ENCODE data around the gene SDHAF2.

SDHAF2 gene

GRCh38 chr11:61480261-61480993 lies 50.5 kb downstream of the SDHAF2 start:
- Histone ChIP-seq H3K27me3 (ENCODE audit: insufficient read depth, low read depth) (peaks cover 52% of the 10 kb centered on the region), H4K20me1 (ENCODE audit: insufficient read depth) (no peaks in the 10 kb centered on the region), H3K4me3 (IDR thresholded peaks at IDR 0.05; ENCODE audit: insufficient read depth, low read depth, low read length) (no peak overlapping the region), H3K9ac (no peak overlapping the region), H3K79me2 (ENCODE audit: insufficient read depth, low read depth) (no peaks in the 10 kb centered on the region), H3K4me1 (ENCODE audit: low read depth, poor library complexity, severe bottlenecking) (no peaks in the 10 kb centered on the region), H3K36me3 (ENCODE audit: insufficient read depth) (no peaks in the 10 kb centered on the region), H2AFZ (ENCODE audit: low read depth) (no peak overlapping the region), H3K4me2 (no peak overlapping the region), H3K27ac (no peak overlapping the region)
- TF ChIP-seq CTCF (conservative IDR thresholded peaks at IDR 0.05; ENCODE audit: low read depth, low read length): no peak

GRCh38 chr11:61480994-61481335 lies 51.0 kb downstream of the SDHAF2 start:
- Histone ChIP-seq H3K27ac (no peak overlapping the region), H3K36me3 (ENCODE audit: insufficient read depth) (no peaks in the 10 kb centered on the region), H3K4me2 (no peak overlapping the region), H2AFZ (ENCODE audit: low read depth) (no peak overlapping the region), H3K4me1 (ENCODE audit: low read depth, poor library complexity, severe bottlenecking) (no peaks in the 10 kb centered on the region), H3K79me2 (ENCODE audit: insufficient read depth, low read depth) (no peaks in the 10 kb centered on the region), H4K20me1 (ENCODE audit: insufficient read depth) (no peaks in the 10 kb centered on the region), H3K4me3 (IDR thresholded peaks at IDR 0.05; ENCODE audit: insufficient read depth, low read depth, low read length) (no peak overlapping the region), H3K27me3 (ENCODE audit: insufficient read depth, low read depth) (peaks cover 55% of the 10 kb centered on the region), H3K9ac (no peak overlapping the region)
- no peak for TF ChIP-seq CTCF (conservative IDR thresholded peaks at IDR 0.05; ENCODE audit: low read depth, low read length)

- no peak overlapping the region for H3K4me2 ChIP-seq
- no peak overlapping the region for H2AFZ ChIP-seq (ENCODE audit: low read depth)
- H3K36me3 ChIP-seq (ENCODE audit: insufficient read depth): no peaks in the 10 kb centered on the region
- no peak for TF ChIP-seq CTCF (conservative IDR thresholded peaks at IDR 0.05; ENCODE audit: low read depth, low read length)
- H3K79me2 ChIP-seq (ENCODE audit: insufficient read depth, low read depth): no peaks in the 10 kb centered on the region
- H3K27me3 ChIP-seq (ENCODE audit: insufficient read depth, low read depth): peaks cover 64% of the 10 kb centered on the region
- H4K20me1 ChIP-seq (ENCODE audit: insufficient read depth): no peaks in the 10 kb centered on the region
- H3K4me1 ChIP-seq (ENCODE audit: low read depth, poor library complexity, severe bottlenecking): no peaks in the 10 kb centered on the region
- no peak overlapping the region for H3K4me3 ChIP-seq (IDR thresholded peaks at IDR 0.05; ENCODE audit: insufficient read depth, low read depth, low read length)
- no peak overlapping the region for H3K9ac ChIP-seq
- no peak overlapping the region for H3K27ac ChIP-seq
These were observed 51.9 kb downstream of the SDHAF2 start for GRCh38 chr11:61481806-61482205.

GRCh38 chr11:61482513-61482912 lies 52.6 kb downstream of the SDHAF2 start:
- Histone ChIP-seq H2AFZ (ENCODE audit: low read depth) (no peak overlapping the region), H3K4me3 (IDR thresholded peaks at IDR 0.05; ENCODE audit: insufficient read depth, low read depth, low read length) (no peak overlapping the region), H3K79me2 (ENCODE audit: insufficient read depth, low read depth) (no peaks in the 10 kb centered on the region), H4K20me1 (ENCODE audit: insufficient read depth) (no peaks in the 10 kb centered on the region), H3K36me3 (ENCODE audit: insufficient read depth) (no peaks in the 10 kb centered on the region), H3K27ac (no peak overlapping the region), H3K9ac (no peak overlapping the region), H3K27me3 (ENCODE audit: insufficient read depth, low read depth) (peaks cover 71% of the 10 kb centered on the region), H3K4me2 (no peak overlapping the region), H3K4me1 (ENCODE audit: low read depth, poor library complexity, severe bottlenecking) (no peaks in the 10 kb centered on the region)
- peak; percentile 45; the same call in 1 of the 2 replicates for TF ChIP-seq CTCF (conservative IDR thresholded peaks at IDR 0.05; ENCODE audit: low read depth, low read length)
